HG02678 (cell line): ENCODE measurements around the gene PTPRO.
"Not testable (repeated sequence)": the region's sequence is repeated elsewhere in the genome, so short reads cannot be mapped to it uniquely, and the experiment has no call there.

Experiments used
- ATAC-seq: cut with Tn5 transposase; IDR thresholded peaks from one replicate; pipeline ENCODE4 v1.9.1; 2021; ENCODE audit warnings: mild to moderate bottlenecking, moderate library complexity; ENCODE audit not compliant: unreplicated experiment

PTPRO gene

DNA sequence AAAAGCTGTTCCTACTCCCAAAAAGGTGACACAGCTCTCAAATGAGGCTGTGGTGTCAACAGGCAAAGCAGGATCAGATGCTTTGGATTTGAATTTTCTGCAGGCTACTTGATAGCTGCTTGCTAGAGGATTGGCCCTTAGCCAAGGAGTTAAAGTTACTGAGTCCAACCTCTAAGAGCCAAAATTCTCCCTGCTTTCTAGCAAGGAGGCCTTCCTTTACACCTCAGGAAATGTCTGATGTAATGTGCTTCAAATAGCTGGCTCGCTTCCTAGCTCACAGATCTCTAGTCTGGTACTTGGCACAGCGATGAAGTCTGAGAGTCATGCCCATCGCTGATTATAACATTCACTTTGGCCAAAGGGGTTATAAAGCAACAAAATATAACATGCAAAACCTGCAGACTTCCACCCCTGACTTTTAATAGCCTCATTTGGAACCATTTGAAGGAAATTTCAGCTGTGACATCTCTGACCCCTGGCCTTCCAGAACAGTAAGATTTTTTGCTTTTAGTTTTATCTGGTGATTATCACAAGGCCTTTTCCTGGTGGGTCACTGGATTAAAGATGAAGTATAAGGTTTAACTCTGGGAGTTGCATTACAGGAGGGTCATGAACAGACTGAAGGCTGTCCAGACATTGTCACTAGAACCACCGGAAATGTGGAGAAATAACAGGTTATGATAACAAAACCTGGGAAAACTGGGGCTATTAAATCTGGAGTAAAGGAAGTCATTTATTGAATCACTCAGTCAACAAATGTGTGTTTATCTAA is 277.1 kb downstream of the PTPRO start:
- no peak for ATAC-seq

DNA sequence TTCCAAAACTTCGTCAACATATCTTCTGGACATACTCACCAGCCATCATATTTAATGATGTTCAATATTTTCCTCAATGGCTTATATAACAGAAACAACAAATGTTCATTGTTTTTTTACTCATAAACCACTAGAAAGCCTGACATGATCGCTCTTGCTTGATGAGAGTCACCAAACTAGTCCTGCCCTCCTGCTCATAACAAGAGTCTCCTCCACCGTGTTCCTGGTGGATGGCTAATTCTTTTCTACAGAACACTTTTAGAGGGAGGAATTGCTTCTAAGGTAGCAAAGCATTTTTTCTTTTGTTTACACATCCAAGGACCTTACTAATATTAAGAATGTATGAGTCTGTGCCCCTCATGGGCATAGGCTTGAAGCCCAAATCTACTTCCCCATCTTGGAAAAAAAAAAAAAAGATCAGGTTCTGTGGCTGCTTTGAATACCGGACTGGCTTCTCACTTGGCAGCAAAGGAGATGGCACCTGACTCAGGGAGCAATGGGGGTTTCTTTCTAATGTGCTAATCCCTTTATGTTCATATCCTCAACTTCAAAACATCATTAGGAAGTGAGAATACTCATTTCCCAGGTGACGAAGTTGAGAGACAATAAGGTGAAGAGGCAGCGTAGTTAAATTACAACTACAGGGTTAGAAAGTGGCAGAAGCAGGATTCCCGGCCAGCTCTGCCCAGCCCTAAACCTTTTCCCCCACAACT is 278.1 kb downstream of the PTPRO start:
- no peak for ATAC-seq

DNA sequence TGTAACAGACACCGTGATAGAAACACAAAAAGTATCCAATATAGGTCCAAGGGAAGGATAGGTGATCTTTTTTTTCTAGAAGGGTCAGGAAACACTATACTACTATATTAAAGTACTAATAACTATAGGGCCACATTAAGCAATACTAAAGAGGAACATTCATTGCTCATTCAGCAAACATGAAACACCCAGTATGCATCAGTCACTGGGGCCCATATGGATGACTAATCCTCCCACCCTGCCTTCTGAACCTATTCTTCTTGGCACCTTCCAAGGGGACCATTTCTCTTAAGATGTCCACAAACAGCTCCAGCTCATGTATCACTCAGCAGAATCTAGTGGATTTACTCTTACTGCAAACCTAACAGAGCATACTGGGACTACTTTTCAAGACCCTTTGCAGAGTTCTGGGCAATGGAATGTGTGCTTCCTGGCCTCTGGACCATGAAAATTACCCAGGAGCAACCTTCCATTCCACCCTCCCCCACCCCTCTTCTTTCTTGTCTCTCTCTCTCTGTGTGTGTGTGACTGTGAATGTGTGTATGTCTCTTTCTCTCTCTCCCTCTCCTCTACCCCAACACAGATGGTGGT is 279.0 kb downstream of the PTPRO start:
- ATAC-seq, result no peak

DNA sequence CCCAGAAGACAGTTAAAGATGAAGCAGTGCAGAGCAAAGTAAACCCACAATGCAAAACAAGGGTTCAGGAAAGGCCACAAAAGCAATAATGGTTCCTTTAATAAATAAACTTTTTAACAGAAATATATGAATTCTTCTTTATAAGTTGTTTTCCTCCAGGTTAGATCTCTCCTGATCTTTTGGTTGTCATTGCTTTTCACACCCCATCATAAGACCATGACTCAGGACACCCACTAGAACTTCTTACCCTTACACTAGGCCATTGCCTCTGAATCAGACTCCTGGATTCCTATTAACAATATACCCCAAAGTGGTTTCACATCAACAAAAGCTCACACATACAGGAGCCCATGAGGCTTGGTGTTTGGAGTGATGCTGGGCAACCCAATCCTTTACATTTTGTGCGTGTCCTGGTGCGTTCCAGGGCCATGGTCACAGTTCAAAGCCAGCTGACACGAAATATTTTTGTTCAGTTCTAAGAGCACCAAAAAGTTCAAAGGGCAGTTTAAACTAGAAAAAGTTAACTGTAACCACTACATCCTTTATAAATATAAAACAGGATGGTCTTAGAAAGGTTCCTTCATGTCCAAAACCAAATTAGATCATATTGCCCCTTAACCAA is 279.9 kb downstream of the PTPRO start:
- no peak for ATAC-seq

DNA sequence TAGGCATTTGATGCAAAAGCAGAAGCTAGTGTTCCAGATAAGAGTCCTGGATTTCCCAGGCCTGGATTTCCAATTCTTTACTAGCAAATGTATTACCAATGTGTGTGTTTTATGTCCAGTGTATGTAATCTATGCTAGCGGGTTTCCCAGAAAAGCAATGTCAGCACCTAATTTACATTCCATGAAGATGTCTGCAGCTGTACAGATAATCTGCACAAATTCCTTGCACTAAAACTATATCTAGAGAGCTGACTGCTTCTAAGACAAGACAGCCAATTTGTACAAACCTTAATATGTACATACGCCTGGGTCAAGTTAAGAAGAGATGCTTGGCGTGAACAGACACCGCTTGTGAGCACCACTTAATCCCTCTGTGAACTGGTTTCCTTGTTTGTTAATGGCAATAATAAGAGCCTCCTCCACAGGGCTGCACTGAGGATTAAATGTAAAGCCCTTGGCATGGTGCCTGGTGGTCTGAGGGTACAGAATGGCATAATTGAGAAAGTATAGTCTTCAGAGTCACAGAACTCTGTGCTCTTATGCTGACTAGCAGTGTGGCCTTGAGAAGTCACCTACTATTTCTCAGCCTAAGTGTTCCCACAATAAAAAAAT is 281.3 kb downstream of the PTPRO start:
- no peak for ATAC-seq

DNA sequence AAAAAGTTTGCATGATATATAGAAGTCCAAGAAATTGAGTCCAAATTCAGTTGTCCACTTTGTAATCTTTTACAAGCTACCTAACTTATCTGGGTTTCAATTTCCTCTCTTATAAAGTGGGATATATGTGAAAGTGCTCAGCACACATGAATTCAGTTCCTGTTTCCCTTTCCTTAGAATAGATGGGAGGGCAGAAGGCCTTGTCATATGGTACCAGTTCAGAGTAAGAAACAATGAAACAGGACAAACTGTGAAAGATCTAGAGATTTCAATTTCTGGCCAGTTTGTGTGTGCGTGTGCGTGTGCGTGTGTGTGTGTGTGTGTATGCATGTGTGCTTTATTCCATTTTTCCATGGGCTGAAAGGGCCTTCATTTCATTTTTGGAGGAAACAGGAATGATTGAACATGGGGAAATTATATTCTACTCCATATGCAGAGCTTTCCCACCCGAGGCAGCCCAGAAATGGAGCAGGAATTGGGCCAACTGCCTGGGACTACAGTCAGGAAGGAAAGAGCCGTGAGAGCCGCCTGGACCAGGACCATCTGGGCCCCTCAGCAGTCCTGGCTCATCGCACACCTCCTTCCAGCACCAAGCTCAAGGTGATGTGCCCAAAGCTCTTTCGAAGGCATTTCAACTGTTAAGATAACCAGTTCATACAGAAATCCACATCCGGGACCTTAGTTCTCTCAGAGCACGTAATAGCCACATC is 283.7 kb downstream of the PTPRO start:
- no peak for ATAC-seq

DNA sequence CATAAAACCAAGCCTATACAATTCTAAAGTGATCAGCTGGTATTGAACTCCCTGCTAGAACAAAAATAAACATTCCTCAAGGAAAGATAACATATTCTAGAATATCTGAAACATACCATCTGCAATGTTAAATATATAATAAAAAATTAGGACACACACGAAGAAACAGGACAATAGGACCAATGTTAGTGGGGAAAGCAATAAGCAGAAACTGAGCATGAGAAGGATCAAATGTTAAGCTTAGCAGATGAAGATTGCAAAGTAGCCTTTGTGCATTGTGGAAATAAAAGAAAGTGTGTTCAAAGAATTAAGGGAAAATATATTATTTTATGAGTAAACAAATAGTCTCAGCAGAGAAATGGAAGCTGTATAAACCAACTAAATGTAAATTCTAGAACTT is 286.1 kb downstream of the PTPRO start:
- no peak for ATAC-seq

DNA sequence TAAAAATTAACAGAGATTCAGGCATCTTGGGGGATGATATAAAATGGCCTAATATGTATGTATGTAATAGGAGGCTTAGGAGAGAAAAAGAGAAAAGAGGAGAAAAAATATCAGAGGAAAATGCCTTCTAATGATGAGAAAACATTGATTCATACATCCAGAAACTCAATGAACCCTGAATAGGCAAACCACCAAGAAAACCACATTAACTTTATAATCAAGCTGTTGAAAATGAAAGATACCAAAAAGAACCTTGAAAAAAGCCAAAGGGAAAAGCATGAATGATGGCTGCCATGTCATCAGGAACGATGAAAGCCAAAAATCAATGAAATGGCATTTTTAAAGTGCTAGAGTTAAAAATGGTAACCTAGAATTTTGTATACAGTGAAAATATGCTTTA is 286.6 kb downstream of the PTPRO start:
- no peak for ATAC-seq

DNA sequence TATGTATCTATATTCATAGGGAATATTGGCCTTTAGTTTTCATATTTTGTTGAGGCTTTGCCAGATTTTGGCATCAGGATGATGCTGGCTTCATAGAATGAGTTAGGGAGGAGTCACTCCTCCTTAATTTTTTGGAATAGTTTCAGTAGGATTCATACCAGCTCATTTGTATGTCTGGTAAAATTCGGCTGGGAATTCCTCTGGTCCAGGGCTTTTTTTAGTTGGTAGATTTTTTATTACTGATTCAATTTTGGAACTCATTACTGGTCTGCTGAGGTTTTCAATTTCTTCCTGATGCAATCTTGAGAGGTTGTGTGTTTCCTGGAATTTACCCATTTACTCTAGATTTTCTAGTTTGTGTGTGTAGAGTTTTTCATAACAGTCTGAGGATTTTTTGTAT is 291.7 kb downstream of the PTPRO start:
- no peak for ATAC-seq

DNA sequence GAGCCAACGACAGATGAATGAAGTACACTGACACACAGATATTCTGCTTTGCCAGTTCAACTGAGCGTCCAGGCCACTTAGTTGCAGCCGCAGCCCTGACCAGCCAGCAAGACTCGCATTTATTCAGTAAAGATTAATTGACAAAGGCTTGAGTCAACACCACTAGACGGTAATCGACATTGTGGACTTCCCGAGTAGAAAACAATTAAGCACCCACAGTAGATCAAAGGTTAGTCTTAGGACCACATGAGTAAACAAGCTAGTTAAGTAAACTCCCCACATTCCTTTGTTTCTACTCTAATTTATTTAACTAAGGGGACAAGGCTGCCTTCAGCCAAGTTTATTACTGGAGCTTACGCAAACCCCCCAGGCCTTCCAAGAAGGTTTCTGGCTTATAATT is 294.2 kb downstream of the PTPRO start:
- ATAC-seq, result not testable (repeated sequence)

DNA sequence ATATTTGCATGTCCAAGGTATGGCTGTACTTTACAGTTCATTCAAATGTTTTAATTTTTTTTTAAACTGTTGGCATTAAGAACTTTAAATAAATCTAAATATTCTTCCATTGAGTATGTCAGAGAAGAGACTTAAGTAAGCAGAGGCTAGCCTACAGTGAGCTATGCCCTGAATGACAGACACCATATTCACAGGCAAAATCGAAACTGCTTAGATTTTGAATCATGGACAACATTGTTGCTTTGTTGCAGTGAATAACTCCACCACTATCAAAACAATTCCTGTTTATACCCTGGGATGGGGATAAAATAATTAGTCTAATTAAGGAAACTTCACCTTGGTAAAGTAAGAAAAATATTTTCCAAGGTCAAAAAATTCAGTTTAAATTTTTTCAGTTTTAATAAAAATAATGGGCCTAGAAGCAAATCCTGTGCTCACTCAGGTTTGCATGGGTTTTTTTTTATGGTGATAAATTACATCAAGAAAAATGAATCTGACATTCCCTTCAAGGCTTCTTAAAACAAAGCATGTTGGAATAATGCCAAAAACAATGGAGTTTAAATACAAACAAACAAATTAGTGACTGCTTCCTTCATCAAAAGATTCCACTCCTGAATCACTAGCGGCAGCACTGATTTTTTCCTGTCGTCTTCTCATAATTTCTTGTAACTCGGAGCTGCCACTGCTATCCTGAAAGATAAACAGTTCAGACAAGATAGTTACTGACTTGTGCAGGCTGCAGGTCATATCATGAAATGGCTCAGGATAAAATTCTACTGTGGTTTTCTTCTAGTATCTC is 298.6 kb downstream of the PTPRO start:
- no peak for ATAC-seq

DNA sequence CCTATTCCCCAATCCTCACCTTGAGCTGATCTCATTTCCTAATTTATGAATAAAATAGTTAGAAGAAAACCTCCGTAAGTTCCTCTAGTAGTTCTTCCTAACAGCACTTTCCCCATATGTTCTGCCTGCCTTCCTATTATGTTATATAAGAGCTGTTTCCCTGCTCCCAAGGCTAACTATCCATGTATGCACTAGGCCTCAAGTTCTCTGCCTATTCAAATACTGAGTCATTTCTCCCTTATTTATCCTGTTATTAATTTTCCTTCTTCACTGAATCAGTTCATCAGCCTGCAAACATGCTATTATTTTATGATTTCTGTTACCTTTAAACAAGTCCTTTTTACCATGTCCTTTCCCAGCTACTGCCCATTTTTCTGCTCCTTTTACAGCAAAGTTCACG is 302.8 kb downstream of the PTPRO start:
- no peak for ATAC-seq

DNA sequence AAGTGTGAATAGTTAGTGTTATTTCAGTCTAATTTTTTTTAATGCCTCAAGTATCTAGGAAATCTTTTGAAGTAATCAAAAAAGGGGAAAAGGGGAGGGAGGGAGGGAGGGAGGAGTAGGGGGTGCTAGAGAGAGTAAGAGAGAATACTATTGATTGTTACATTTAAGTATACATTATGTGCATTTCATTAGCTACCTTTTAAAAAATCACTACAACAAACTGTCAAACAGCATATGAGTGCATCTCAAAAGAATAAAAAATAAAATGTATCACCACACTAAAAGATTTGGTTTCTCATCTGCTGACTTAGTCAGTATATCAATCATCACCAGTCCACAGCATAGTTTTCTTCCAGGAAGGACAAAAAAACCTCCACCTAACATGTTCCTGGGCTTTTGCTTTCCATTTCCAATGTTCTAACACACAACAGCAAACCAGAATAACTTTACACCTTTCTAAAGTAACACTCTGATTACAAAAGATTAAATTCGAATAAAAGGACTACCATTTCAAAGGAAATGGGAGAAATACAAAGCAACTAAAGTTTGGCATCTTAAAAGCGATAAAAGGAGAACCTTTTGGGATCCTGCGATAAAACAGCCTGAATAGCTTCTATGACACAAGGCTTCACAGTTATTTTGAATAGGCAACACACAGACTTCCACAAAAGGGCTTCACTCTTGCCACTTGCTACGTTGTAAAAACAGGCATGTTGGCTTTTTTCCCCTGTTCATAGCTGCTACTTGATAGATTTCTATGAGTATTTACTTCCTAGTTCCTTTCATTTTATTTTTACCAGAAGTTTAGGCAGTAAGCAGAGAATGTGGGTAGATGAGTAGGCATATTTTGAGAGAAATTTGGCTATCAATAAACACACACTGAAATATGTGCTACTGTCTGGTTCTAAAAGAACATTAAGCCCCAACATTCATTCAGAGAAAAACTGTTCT is 306.0 kb downstream of the PTPRO start:
- ATAC-seq, result no peak

DNA sequence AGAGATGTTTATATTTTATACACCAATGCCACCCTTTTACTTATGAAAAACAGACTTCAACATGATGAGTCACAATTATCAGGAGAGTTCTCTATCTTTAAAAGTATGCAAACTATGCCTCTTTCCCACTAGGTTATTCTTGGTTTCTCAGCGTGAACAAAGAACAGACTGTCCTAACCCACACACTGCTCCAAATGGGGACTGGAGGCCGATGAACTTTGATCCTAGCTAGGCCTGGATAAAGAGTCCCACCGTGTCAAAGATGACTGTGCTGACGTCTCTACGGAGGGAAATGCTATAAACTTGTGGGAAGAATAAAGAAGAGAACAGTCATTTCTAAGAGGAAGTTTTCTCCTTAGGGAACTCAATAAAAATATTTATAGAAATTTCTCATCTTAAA is 306.8 kb downstream of the PTPRO start:
- peak; percentile 80 for ATAC-seq

DNA sequence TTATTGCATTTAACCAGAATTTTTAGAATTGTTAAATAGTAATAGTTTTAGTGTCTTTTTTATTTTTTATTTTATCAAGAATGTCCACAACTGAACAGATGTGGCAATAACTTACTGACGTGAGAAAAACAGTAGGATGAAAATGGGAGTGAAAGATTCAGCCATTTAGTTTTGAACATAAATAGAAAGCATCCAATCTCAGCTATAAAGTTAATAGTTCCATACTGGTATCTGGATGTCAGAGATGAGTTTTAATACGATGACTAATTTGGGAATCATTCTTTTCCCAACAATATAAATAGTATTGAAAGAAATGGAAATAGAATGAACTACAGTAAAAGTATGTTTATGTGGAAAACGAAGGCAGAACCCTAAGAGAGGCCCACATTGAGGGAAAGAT is 307.5 kb downstream of the PTPRO start:
- ATAC-seq, result no peak

DNA sequence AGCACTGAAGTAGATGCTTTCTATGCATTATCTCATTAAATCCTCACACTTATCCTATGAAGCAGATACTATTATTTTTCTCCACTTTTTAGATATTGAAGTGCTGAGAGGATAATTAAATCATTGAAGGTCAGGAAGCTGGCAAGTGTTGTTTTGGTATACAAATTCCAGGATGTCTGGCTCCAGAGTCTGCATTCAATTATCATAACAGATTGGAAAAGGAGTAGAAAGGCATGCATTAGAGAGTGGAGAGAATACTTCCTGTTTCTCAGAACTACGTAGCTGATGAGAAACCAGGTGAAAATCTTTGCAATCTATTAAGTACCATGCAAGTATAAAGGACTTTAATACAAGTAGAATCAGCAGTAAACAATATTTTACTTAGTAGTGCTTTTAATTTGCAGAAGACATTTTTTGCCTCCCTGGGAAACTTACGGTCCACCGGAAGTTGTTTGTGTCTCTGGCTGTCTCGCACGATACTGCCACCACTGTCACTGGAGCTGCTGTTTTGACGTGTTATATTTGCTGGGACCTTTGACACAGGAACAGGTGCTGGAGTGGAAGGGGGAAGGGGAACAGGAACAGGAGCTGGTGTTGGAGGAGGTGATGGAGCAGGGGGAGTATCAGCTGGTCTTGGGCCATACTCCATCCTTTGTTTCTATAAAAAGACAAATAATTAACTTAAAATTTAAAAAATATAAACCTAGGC is 308.9 kb downstream of the PTPRO start:
- no peak for ATAC-seq

DNA sequence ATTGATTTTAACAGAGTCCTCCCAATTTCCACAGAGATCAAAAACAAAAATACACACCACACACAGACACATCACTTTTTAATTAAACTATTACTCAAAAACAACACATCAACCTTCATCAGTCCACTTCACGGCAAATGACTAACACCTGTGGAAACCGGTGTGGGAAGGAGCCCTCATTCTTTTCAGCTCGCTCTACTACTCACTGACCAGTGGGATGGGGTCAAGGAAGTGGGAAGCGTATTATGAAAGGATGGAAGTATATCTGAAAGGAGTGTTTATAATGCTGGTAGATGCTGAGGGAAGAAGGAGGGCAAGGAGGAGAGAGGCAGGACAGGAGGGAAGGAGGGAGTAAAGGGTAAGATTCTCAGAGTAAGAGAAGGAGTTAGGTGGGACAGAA is 310.4 kb downstream of the PTPRO start:
- no peak for ATAC-seq

DNA sequence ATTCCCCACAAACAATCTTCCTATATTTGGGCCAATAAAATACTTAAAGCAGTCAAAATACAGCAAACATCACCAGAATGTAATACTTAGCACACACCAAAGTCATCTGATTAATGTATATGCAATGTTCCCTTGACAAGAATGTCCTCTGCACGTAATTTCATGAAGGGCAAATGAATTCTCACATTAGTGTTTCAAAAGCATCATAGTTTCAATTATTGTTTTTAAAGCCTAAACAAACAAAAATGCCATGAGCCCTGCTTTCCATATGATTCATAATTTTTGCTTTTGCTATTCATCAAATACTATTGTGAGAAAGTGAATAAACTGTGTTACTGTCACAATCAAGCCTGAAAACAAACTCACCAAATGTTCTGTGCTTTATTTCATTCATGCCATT is 310.9 kb downstream of the PTPRO start:
- ATAC-seq, result no peak
